Measurements from ENCODE around the gene HMOX1. TPM values are rescaled to one million over a fixed set of nuclear protein-coding genes. Genes with fewer than 3 reads are reported as not detected.

The HMOX1 gene
- 34.4 and 49.2 TPM in 2 replicates for total RNA-seq

GRCh38 chr22:35380537-35381423, at the start of gene HMOX1:
Gene HMOX1 (plus strand): TSS chr22:35381096. CDS start chr22:35381174, 78 bp downstream.

GRCh38 chr22:35399678-35400500, 19.0 kb downstream of the HMOX1 start, which contains the start of gene MCM5:
Gene MCM5 (plus strand): TSS chr22:35400140. CDS start chr22:35400439, 299 bp downstream.

Other genes starting within 250 kb of the HMOX1 start
- 11.9 and 13.9 TPM in 2 replicates for gene HMGXB4, start 123.6 kb upstream of the HMOX1 start, total RNA-seq
- gene TOM1, start 81.2 kb upstream of the HMOX1 start, total RNA-seq = 18.6 and 20.6 TPM in 2 replicates
- gene MCM5, start 19.0 kb downstream of the HMOX1 start, total RNA-seq = 32.3 and 64.4 TPM in 2 replicates
- gene RASD2, start 159.7 kb downstream of the HMOX1 start, total RNA-seq = under 0.01 TPM in 1 of 2 replicates, not detected in the other
- gene MB, start 236.2 kb downstream of the HMOX1 start, total RNA-seq = not detected in 2 replicates

Measured in endothelial cell of coronary artery (primary cell).